GM18508 (cell line): ENCODE measurements around the gene HACD3.
A peak's percentile ranks its signal among the peaks of the same experiment; 100 is the strongest.
"Not testable (repeated sequence)": the region's sequence is repeated elsewhere in the genome, so short reads cannot be mapped to it uniquely, and the experiment has no call there.

Experiments used
- ATAC-seq: cut with Tn5 transposase; IDR thresholded peaks from one replicate; pipeline ENCODE4 v1.9.1; 2021; ENCODE audit warnings: moderate number of reproducible peaks; ENCODE audit not compliant: insufficient read depth, unreplicated experiment

Gene HACD3

DNA sequence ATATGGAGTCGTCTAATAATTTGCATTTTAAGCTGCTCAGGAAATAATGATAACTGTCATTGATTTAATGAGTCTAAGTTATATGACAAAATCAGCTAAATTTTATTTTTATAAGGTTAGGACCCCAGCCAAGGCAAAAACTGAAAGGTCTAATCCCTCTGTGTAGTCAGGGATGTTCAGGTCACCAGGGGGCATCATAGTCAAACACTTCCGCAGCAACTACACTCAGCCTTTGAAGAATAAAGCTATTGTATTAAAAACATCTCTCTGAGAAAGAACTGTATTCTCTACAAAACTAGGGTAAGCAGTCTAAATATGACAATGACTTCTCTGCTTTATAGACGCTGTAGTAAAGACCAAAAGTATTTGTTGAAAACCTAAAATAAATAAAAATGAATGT, 65.7 kb downstream of the HACD3 start:
- ATAC-seq = no peak

DNA sequence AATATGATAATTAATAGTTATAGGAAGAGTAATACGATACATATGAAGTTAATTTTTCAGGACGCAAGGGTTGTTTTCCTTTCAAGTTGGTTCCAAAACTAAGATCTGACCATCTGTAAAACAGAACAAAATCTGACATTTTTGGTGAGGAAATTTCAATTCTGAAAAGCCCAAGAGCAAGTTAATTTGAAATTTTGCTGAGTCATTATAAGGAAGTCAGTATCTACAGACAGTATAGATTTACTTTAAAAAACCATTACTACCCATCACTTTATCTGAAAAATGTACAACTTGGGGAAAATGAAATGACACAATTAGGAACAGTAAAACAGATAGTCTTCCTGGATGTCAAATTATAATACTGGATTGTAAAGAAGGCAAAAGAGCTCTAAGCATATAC, 68.2 kb downstream of the HACD3 start:
- ATAC-seq = no peak

DNA sequence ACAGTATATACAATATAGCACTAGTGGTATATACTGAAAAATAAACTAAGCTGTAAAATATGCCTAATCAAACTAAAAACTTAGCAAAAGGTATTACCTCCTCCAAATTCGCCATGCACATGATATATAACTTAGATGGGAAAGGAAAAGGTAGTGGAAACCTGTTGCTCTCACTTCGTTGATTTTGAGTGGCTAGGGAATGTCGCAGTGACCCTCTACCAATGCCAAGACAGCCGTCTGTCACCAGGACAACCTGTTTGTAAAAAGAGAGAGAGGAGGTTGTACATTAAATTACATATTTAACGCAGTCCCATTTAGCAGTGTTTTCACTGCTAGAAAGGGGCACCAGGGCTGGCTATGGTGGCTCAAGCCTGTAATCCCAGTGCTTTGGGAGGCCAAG, 69.4 kb downstream of the HACD3 start:
- no peak for ATAC-seq

DNA sequence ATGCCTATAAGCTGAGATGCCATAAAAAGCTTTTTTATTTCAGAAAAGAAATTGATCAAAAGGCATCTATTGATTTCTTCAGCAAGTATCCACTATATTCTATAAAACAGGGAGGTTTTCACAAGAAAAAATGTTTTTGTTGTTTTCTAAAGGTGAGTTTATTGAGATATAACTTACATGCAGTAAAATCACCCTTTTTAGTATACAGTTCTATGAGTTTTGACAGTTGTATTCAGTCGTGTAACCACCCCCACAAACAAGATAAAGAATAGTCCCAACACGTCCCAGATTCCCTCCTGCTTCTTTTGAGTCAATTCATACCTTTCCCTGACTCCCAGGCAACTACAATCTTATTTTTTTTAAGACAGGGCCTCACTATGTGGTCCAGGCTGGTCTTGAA, 72.9 kb downstream of the HACD3 start:
- no peak for ATAC-seq

DNA sequence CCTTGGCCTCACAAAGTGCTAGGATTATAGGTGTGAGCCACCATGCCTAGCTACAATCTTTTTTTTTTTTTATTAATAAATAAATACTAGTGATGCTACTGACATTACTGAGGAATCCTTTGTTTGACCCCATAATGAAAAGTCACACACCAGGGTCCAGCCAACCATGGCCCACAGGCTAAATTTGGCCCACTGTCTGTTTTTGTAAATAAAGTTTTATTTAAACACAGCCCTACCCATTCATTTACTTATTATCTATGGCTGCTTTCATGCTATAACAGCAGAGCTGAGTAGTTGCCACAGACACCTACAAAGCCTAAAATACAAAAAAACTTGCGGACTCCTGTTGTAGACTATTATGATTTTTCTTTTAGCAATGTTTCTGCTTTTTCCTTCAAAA, 73.3 kb downstream of the HACD3 start:
- no peak for ATAC-seq

DNA sequence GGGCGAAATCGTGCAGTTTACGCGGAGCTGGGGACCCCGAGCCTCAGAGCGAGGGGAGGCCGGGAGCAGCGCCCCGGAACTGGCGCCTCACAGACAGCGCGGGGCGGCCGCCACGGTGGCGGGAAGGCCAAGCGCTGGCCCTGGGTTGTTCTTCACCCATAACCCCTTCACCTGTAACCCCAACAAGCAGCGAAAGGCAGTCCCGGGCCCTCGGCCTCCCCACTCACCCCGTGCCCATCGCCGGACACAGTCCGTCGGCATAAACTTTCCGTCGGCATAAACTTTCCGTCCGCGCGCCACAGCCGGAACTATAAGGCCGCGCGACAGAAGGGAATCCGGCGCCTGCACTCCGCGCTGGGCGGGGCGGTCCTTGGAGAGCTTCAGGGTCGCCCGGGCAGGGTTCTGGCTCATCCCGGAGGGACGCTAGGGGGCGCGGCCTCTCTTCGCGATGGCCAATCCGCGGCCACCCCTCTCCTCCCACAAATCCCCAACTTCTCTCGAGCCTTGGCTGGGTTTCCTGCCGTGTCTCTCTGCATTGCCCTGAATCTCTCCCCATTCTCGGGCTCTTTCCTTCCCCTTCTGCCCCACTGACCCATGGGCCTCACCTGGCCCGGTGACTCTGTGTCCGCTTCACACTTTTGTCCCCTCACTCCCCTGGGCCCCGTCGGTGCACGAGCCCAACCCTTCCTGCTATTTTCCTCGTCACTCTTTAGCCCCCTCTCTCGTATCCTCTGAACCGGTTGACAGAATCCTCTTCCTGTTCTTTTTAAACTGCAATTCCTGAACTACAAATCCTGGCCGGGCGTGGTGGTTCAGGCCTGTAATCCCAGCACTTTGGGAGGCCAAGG, 80.8 kb downstream of the HACD3 start, which contains the start of gene INTS14:
INTS14 (minus strand) TSS at position 261 of the 848 bp plus-strand sequence. CDS start 3,751 bp downstream, outside the sequence.
- ATAC-seq = peak; percentile 60

DNA sequence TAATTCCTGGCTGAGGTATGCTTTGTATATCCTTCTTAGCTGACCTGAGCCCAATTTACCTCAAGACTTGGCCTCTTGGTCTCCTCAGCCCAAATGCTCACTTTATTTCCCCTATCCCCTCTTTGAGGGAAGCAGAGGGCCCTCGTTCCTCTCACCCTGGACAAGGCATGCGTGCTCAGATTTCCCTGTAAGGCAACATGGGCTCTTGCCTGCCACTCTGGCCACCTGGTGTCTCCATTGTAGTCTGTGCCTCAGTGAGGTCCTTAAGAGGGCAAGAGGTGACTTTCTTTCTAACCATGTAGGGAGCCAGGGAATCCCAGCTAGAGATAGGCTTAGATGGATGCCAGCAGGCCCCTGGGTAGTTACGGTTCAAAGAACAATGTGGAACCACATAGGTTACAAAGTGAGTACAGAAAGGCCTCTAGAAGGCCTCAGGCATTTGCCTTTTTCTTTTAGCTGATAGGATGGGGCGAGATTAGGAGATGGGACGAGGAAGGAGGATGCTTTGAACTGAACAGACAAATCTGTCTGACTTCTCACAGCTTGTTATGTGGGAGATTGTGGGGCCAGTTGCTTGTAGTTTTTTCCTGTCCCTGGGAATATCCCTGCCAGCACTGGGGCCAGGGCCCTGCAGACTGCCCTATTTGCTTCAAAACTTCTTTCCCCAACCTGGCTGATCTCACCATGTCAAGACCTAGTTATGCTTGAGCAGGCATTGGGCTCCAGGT, 81.8 kb downstream of the HACD3 start:
- ATAC-seq = no peak

DNA sequence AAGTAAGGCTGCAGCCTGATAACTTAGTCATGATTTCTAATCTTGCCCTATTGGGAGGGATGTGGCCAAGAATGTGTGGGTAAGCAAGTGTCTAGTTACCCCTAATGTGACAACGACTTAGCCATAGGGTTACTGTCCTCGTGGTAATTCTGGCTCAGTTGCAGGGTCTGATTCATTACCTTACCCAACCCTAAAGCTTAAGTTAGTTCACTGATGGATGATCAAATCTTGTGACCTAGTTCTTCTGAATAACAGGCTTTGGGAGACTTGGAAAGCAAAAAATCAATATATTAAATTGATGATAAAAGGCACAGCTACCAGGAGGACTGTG, 82.3 kb downstream of the HACD3 start:
- ATAC-seq = no peak

DNA sequence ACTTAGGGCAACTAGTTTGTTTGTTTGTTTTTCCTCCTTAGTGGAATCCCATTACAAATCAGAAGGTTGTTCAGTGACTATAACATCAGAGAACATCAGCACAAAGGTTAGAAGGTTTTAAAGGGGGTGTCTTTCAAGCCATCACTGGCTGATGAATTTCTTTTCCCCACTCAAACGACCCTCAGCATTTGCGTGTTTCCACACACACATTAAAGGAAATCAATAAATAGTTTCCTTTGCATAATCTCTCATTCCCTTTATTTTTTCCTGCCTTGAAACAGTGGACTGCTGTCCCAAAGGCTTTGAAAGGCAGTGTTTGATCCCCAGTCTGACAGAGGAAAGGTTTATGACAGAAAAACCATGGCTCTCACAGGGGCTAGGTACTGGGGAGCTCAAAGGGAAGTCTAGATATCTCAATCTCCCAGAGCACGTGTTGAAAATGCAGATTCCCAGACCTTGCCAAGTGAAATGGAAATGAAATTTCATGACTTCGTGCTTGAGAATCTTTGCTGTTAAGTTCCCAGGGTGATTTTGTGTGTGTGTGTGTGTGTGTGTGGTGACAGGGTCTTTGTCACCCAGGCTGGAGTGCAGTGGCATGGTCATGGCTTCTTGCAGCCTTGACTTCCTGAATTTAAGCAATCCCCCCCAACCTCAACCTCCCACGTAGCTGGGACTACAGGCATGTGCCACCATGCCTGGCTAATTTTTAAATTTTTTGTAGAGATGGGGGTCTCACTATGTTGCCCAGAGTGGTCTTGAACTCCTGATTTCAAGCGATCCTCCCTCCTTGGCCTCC, 82.9 kb downstream of the HACD3 start:
- ATAC-seq = no peak

DNA sequence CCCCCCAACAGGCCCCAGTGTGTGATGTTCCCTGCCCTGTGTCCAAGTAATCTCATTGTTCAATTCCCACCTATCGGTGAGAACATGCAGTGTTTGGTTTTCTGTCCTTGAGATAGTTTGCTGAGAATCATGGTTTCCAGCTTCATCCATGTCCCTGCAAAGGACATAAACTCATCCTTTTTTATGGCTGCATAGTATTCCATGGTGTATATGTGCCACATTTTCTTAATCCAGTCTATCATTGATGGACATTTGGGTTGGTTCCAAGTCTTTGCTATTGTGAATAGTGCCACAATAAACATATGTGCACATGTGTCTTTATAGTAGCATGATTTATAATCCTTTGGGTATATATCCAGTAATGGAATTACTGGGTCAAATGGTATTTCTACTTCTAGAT, 85.6 kb downstream of the HACD3 start:
- not testable (repeated sequence) for ATAC-seq

DNA sequence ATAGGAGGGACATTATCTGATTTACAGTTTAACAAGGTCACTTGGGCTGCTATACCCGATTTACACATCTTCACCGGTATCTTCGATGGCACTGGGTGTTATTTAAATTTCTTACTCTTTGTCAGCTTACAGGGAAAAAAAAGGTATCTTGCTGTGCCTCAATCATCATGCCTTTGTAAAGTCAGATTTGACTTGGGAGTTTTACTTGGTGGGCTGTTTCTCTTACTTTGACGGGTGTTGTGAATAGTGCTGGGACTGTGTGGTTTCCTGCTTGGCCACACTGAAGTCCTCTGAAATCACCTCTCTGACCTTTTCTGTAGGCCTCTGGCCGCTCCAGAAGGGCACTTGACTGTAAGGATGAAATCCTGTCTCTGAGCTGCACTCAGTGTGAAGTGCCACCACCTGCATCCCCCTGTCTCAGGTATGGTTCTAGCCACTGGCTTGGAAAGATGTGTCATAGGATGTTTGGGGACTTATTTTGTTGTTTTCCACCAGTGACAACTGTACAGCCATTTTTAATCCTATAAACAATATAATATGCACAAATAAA, 88.4 kb downstream of the HACD3 start:
- ATAC-seq = no peak

DNA sequence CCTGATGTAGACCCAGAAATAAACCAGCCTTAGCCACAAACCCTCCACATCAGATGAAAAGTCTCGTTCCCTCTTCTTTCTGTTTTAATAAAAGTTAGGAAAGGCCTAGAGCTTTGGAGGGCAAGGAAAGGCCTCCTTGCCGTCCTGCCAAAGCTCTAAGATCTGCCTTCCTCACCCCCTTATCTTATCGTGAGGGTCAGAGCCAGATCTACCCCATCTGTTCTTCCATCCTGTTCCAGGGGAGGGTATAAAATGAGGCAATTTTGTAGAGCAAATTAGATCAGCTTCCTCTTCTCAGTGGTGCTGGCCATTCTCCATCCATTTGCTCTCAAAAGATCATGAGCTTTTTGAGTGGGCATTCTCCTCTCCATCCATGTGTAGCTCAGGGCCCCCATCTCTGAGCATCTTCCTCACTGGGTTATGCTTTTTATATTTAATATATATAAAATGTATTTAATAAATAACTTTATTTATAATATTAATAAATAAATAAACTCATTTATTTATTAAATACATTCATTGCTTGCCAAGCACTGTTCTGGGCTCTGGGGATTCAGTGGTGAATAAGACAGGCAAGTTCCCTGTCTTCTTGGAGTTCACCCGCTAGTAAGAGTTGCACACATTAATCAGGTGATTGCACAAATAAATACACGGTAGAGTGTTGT, 89.5 kb downstream of the HACD3 start:
- ATAC-seq = no peak

DNA sequence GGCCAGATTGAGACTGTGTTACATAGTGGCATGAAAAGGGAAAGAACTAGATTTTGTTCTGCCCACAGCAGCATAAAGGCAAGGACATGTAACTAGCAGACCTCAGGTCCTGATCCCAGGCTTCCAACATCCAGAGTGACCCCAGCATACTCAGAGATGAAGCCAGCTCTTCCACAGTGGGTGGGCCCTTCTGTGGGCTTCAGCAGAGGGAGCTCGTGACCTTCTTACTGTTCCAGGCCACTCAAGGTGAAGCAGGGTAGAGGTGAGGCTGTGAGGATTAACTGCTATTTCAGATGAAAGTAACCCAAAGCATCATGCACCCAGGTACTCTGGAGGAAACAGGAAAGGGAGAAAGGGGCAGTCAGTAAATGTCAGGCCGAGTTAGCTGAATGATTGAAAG, 90.6 kb downstream of the HACD3 start:
- ATAC-seq = no peak

DNA sequence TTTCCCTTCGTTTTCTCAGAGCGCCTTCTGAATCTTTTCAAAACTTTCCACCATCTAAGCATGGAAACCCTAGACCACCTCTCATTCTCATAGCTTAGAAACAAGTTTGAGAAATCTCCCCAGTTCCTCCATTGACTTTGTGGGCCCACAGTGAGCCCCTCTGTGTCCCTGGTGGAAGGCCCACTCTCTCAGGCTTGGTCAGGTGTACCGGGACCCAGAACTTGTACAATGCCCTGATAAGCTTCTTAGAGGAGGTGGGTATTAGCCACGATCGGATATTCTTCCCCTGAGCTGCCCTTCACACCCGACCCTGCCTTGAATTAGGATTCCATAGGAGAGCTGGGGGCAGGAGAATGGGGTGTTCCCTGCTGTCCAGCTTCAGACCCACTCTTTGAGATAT, 91.4 kb downstream of the HACD3 start, which contains the start of gene SLC24A1:
SLC24A1 (plus strand) TSS at position 301 of the 400 bp plus-strand sequence. CDS start 2,143 bp downstream, outside the sequence.
- ATAC-seq = no peak

DNA sequence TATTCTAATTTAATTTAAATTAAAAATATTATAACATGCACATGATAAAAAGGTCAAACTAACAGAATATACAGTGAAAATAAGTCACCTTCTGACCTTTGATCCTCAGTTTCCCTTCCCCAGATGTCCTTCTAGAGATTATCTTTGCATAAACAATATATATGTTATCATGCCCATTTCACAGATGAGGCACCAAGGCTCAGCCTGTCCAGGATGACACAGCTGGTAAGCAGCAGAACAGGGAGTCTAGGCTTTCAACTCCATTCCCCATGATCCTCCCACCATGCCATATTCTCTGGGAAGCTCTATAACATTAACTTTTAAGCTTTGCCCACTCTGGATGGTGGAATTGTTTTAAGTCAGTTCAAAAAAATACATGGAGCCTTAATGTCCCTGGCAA, 92.8 kb downstream of the HACD3 start:
- no peak for ATAC-seq

DNA sequence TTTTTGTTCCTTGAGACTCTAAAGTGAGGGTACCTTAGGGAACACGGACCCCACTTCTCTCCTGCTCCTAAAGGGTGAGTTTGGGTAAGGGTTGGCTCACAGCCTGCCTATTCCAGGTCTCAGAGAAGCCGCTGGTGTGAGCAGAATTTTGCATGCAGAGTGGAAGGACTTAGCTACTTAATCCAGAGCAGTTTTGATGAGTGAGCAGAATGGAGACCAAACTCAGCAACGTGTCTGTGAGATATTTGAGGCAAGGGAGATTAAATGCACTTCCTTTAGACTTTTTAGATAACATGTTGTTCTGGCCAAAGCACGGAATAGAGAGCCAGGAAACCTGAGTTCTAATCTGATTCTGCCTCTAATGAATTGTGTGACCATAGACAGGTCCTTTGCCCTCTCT, 96.6 kb downstream of the HACD3 start:
- ATAC-seq = no peak
